ENCODE results near the gene HAVCR2.

GRCh38 chr5:157057459-157058370 is 51.1 kb downstream of the HAVCR2 start:
- no peak for TF ChIP-seq LARP7 (IDR thresholded peaks at IDR 0.05)
- no peak for TF ChIP-seq MYB (IDR thresholded peaks at IDR 0.05; ENCODE audit: borderline replicate concordance, low read depth, low read length)
- no peak for TF ChIP-seq SREBF2 (IDR thresholded peaks at IDR 0.05; ENCODE audit: low read length)
- TF ChIP-seq ZNF274 (IDR thresholded peaks at IDR 0.05; ENCODE audit: insufficient read depth, insufficient read length) = no peak
- TF ChIP-seq EZH2 (IDR thresholded peaks at IDR 0.05; ENCODE audit: borderline replicate concordance, control insufficient read depth, low read depth, low read length) = no peak
- TF ChIP-seq POLR2AphosphoS5 (IDR thresholded peaks at IDR 0.05; ENCODE audit: low read length) = no peak
- no peak for TF ChIP-seq TAF1 (IDR thresholded peaks at IDR 0.05; ENCODE audit: borderline replicate concordance, low read depth, low read length)
- TF ChIP-seq EP300 (IDR thresholded peaks at IDR 0.05; ENCODE audit: borderline replicate concordance in 1 of 2, control insufficient read depth in 1 of 2, low read depth in 2 of 2, low read length in 2 of 2) = no peak
- no peak for TF ChIP-seq RCOR1 (conservative IDR thresholded peaks at IDR 0.05; ENCODE audit: low read depth, low read length)
- no peak for TF ChIP-seq CTCF (IDR thresholded peaks at IDR 0.05 in 2 of 3, conservative IDR thresholded peaks at IDR 0.05 in 1 of 3; ENCODE audit: control insufficient read depth in 2 of 3, extremely low read depth in 1 of 3, insufficient read depth in 1 of 3, low read depth in 3 of 3, low read length in 3 of 3)
- no peak for TF ChIP-seq POLR2A (IDR thresholded peaks at IDR 0.05; ENCODE audit: low read depth, low read length)
- TF ChIP-seq MAX (IDR thresholded peaks at IDR 0.05; ENCODE audit: low read depth, low read length) = no peak

Data from GM12878 (cell line).